Measurements from ENCODE around the gene RRP9.
"Not testable (repeated sequence)": the region's sequence is repeated elsewhere in the genome, so short reads cannot be mapped to it uniquely, and the experiment has no call there.

The RRP9 gene

GRCh38 chr3:51904034-51904823 lies 37.5 kb downstream of the RRP9 start:
- no peak for DNase-seq (ENCODE audit: low read depth)

GRCh38 chr3:51902361-51902760 lies 39.3 kb downstream of the RRP9 start:
- not testable (repeated sequence) for DNase-seq (ENCODE audit: low read depth)

GRCh38 chr3:51900043-51900442 lies 41.7 kb downstream of the RRP9 start:
- not testable (repeated sequence) for DNase-seq (ENCODE audit: low read depth)

GRCh38 chr3:51897391-51897790 lies 44.3 kb downstream of the RRP9 start:
- no peak for DNase-seq (ENCODE audit: low read depth)

- DNase-seq (ENCODE audit: low read depth) = no peak
Measured at GRCh38 chr3:51896607-51897305, 44.9 kb downstream of the RRP9 start.

GRCh38 chr3:51894939-51895338 lies 46.8 kb downstream of the RRP9 start:
- DNase-seq (ENCODE audit: low read depth) = no peak

- no peak for DNase-seq (ENCODE audit: low read depth)
Measured at GRCh38 chr3:51894391-51894790, 47.3 kb downstream of the RRP9 start.

GRCh38 chr3:51891242-51892039 lies 50.3 kb downstream of the RRP9 start:
- DNase-seq (ENCODE audit: low read depth) = no peak

GRCh38 chr3:51888463-51889105 lies 53.1 kb downstream of the RRP9 start:
- DNase-seq (ENCODE audit: low read depth) = no peak

- no peak for DNase-seq (ENCODE audit: low read depth)
Measured at GRCh38 chr3:51887620-51888019, 54.1 kb downstream of the RRP9 start.

- no peak for DNase-seq (ENCODE audit: low read depth)
Measured at GRCh38 chr3:51886447-51886846, 55.3 kb downstream of the RRP9 start.
